Neural cell (in vitro differentiated cells): ENCODE measurements around the gene ASPRV1. TPM values are rescaled to one million over a fixed set of nuclear protein-coding genes. Genes with fewer than 3 reads are reported as not detected.

Experiments
- H2AFZ ChIP-seq: fragments of 200-600, 300-800 bp; sonication (generic), shearing (Covaris generic); 2 replicates; pipeline ENCODE4 v1.6.0; 2014; ENCODE audit warnings: low read depth, mild to moderate bottlenecking, antibody characterized with exemption, low read length, moderate library complexity
- H3F3A ChIP-seq: fragments of 200-600 bp; shearing (Covaris generic); 2 replicates; pipeline ENCODE4 v1.6.1; 2016; ENCODE audit warnings: mild to moderate bottlenecking, moderate library complexity, mixed read lengths, antibody characterized with exemption, low read length; ENCODE audit not compliant: insufficient read depth, poor library complexity, severe bottlenecking
- H3K27ac ChIP-seq: fragments of 200-600, 300-800 bp; sonication (generic), shearing (Covaris generic); 2 replicates; pipeline ENCODE4 v1.5.1; 2014; ENCODE audit warnings: mild to moderate bottlenecking, low read length, moderate library complexity
- H3K27me3 ChIP-seq: fragments of 300-800, 200-600 bp; sonication (generic), shearing (Covaris generic); 2 replicates; pipeline ENCODE4 v1.6.0; 2014; ENCODE audit warnings: mild to moderate bottlenecking, low read depth, low read length, moderate library complexity; ENCODE audit not compliant: insufficient read depth
- H3K36me3 ChIP-seq: fragments of 300-800, 200-600 bp; sonication (generic), shearing (Covaris generic); 2 replicates; pipeline ENCODE4 v1.5.1; 2014; ENCODE audit warnings: mild to moderate bottlenecking, antibody characterized with exemption, low read length, moderate library complexity; ENCODE audit not compliant: insufficient read depth
- H3K4me2 ChIP-seq: fragments of 300-800, 200-600 bp; sonication (generic), shearing (Covaris generic); 2 replicates; pipeline ENCODE4 v1.6.0; 2014; ENCODE audit warnings: mild to moderate bottlenecking, low read length
- H3K4me3 ChIP-seq: fragments of 300-800, 200-600 bp; sonication (generic), shearing (Covaris generic); 2 replicates; pipeline ENCODE4 v1.5.1; 2014; ENCODE audit warnings: mild to moderate bottlenecking, low read length, moderate library complexity
- H3K79me2 ChIP-seq: fragments of 200-600 bp; shearing (Covaris generic); replicated peaks from 2 replicates; pipeline ENCODE4 v1.6.0; 2014; ENCODE audit warnings: mild to moderate bottlenecking, low read length, moderate library complexity; ENCODE audit not compliant: insufficient read depth
- H3K9ac ChIP-seq: fragments of 300-800, 200-600 bp; sonication (generic), shearing (Covaris generic); 2 replicates; pipeline ENCODE4 v1.6.1; 2016; ENCODE audit warnings: mild to moderate bottlenecking, low read length, mixed read lengths
- H3K9me2 ChIP-seq: fragments of 200-600 bp; shearing (Covaris generic); 2 replicates; pipeline ENCODE4 v1.6.1; 2016; ENCODE audit warnings: mild to moderate bottlenecking, low read length, mixed read lengths; ENCODE audit not compliant: insufficient read depth
- H3K9me3 ChIP-seq: fragments of 200-600, 300-800 bp; sonication (generic), shearing (Covaris generic); 2 replicates; pipeline ENCODE4 v1.6.1; 2016; ENCODE audit warnings: mild to moderate bottlenecking, mixed run types, low read length, moderate library complexity, mixed read lengths
- H4K20me1 ChIP-seq: fragments of 200-600 bp; shearing (Covaris generic); 2 replicates; pipeline ENCODE4 v1.6.1; 2016; ENCODE audit warnings: mild to moderate bottlenecking, mixed run types; ENCODE audit not compliant: insufficient read depth
- CTCF ChIP-seq: fragments of 450-650 bp; IDR thresholded peaks from 2 replicates; pipeline ENCODE4 v1.5.1; 2014; ENCODE audit warnings: antibody characterized with exemption, mild to moderate bottlenecking, moderate library complexity; ENCODE audit not compliant: poor library complexity, severe bottlenecking
- EP300 ChIP-seq: fragments of 450-650 bp; conservative IDR thresholded peaks from 2 replicates; pipeline ENCODE4 v1.6.1; 2014; ENCODE audit warnings: antibody characterized with exemption, mild to moderate bottlenecking, moderate library complexity; ENCODE audit not compliant: poor library complexity, severe bottlenecking
- EZH2 ChIP-seq: fragments of 200-600, 300-800 bp; shearing (Covaris generic), sonication (generic); IDR thresholded peaks from 2 replicates; pipeline ENCODE4 v1.6.1; 2014; ENCODE audit warnings: antibody characterized with exemption, low read length, borderline replicate concordance, mild to moderate bottlenecking; ENCODE audit not compliant: insufficient read depth, poor library complexity, severe bottlenecking
- MXI1 ChIP-seq: fragments of 450-650 bp; conservative IDR thresholded peaks from 2 replicates; pipeline ENCODE4 v1.6.1; 2014; ENCODE audit warnings: antibody characterized with exemption, mild to moderate bottlenecking; ENCODE audit not compliant: poor library complexity, severe bottlenecking
- POLR2AphosphoS5 ChIP-seq: IDR thresholded peaks from 2 replicates; pipeline ENCODE4 v1.6.1; 2012
- RAD21 ChIP-seq: fragments of 450-650 bp; conservative IDR thresholded peaks from 2 replicates; pipeline ENCODE4 v1.6.1; 2014; ENCODE audit warnings: antibody characterized with exemption, mild to moderate bottlenecking, moderate library complexity
- SMC3 ChIP-seq: fragments of 450-650 bp; conservative IDR thresholded peaks from 2 replicates; pipeline ENCODE4 v1.6.1; 2014; ENCODE audit warnings: antibody characterized with exemption, mild to moderate bottlenecking, moderate library complexity; ENCODE audit not compliant: poor library complexity
- TAF1 ChIP-seq: IDR thresholded peaks from 2 replicates; pipeline ENCODE4 v1.6.1; 2012; ENCODE audit warnings: low read depth
- polyA plus RNA-seq: library from polyadenylated mRNA; depleted of rRNA; stranded (reverse); fragments of >200 nt; gene quantifications from 2 replicates; pipeline ENCODE4 v1.2.3, GENCODE V29; 2014
- TF ChIP-seq, protein P1 (sequence below): IDR thresholded peaks from 2 replicates; pipeline ENCODE4 v1.6.1; 2012; ENCODE audit warnings: borderline replicate concordance

ASPRV1 gene
- polyA plus RNA-seq, 1 donor from 2014 or later, result 6.3 TPM

- TF ChIP-seq MXI1, result no peak
- no peak for TF ChIP-seq POLR2AphosphoS5
- TF ChIP-seq EZH2, result no peak
- TF ChIP-seq CTCF, result no peak
- TF ChIP-seq EP300, result no peak
- no peak for TF ChIP-seq RAD21
- TF ChIP-seq, protein P1, sequence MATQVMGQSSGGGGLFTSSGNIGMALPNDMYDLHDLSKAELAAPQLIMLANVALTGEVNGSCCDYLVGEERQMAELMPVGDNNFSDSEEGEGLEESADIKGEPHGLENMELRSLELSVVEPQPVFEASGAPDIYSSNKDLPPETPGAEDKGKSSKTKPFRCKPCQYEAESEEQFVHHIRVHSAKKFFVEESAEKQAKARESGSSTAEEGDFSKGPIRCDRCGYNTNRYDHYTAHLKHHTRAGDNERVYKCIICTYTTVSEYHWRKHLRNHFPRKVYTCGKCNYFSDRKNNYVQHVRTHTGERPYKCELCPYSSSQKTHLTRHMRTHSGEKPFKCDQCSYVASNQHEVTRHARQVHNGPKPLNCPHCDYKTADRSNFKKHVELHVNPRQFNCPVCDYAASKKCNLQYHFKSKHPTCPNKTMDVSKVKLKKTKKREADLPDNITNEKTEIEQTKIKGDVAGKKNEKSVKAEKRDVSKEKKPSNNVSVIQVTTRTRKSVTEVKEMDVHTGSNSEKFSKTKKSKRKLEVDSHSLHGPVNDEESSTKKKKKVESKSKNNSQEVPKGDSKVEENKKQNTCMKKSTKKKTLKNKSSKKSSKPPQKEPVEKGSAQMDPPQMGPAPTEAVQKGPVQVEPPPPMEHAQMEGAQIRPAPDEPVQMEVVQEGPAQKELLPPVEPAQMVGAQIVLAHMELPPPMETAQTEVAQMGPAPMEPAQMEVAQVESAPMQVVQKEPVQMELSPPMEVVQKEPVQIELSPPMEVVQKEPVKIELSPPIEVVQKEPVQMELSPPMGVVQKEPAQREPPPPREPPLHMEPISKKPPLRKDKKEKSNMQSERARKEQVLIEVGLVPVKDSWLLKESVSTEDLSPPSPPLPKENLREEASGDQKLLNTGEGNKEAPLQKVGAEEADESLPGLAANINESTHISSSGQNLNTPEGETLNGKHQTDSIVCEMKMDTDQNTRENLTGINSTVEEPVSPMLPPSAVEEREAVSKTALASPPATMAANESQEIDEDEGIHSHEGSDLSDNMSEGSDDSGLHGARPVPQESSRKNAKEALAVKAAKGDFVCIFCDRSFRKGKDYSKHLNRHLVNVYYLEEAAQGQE, result no peak
- no peak for TF ChIP-seq SMC3
- no peak for TF ChIP-seq TAF1
- no peak overlapping the region for H3K9ac ChIP-seq
- peaks cover 13% of the 10 kb centered on the region for H3K36me3 ChIP-seq
These were observed 31.7 kb upstream of the ASPRV1 start for GRCh38 chr2:69993048-69993565.

GRCh38 chr2:69992310-69993047 lies 31.0 kb upstream of the ASPRV1 start:
- Histone ChIP-seq H4K20me1 (no peaks in the 10 kb centered on the region), H3K79me2 (no peaks in the 10 kb centered on the region), H3K9me2 (no peaks in the 10 kb centered on the region), H3F3A (no peaks in the 10 kb centered on the region), H3K4me3 (no peak overlapping the region), H3K9ac (no peak overlapping the region), H3K9me3 (no peaks in the 10 kb centered on the region), H3K36me3 (peaks cover 13% of the 10 kb centered on the region), H3K27ac (no peak overlapping the region), H2AFZ (no peak overlapping the region), H3K4me2 (no peak overlapping the region), H3K27me3 (no peaks in the 10 kb centered on the region)
- TF ChIP-seq SMC3, result no peak
- TF ChIP-seq, protein P1, result no peak
- no peak for TF ChIP-seq MXI1
- TF ChIP-seq CTCF, result no peak
- no peak for TF ChIP-seq EZH2
- TF ChIP-seq TAF1, result no peak
- TF ChIP-seq RAD21, result no peak
- no peak for TF ChIP-seq EP300
- no peak for TF ChIP-seq POLR2AphosphoS5

More at GRCh38 chr2:69993048-69993565, 31.7 kb upstream of the ASPRV1 start:
- Histone ChIP-seq H4K20me1 (no peaks in the 10 kb centered on the region), H2AFZ (no peak overlapping the region), H3K79me2 (no peaks in the 10 kb centered on the region), H3K4me3 (no peak overlapping the region), H3K9me2 (no peaks in the 10 kb centered on the region), H3K27ac (no peak overlapping the region), H3F3A (no peaks in the 10 kb centered on the region), H3K9me3 (no peaks in the 10 kb centered on the region), H3K4me2 (no peak overlapping the region), H3K27me3 (no peaks in the 10 kb centered on the region)
